ENCODE measurements around the gene HARS2. TPM values are rescaled to one million over a fixed set of nuclear protein-coding genes. Genes with fewer than 3 reads are reported as not detected.
A peak's percentile ranks its signal among the peaks of the same experiment; 100 is the strongest.
"Not testable (repeated sequence)": the region's sequence is repeated elsewhere in the genome, so short reads cannot be mapped to it uniquely, and the experiment has no call there.

Gene HARS2
- total RNA-seq, 6 donors from 2014 or later, result 19.7 to 136 (median 24.2) TPM

GRCh38 chr5:140696891-140697492, 5.7 kb downstream of the HARS2 start:
- Histone ChIP-seq H3K4me1 (peaks cover 24 to 35% (median 27%) of the 10 kb centered on the region in 4 donors), H3K4me3 (no peak overlapping the region), H3K9me3 (no peaks in the 10 kb centered on the region), H3K27me3 (no peaks in the 10 kb centered on the region), H3K36me3 (peaks cover 39 to 74% (median 57%) of the 10 kb centered on the region in 4 donors), H3K27ac (no peak overlapping the region)
- TF ChIP-seq POLR2A (IDR thresholded peaks at IDR 0.05) (no peak), CTCF (IDR thresholded peaks at IDR 0.05) (no peak), POLR2AphosphoS5 (IDR thresholded peaks at IDR 0.05) (no peak), EP300 (IDR thresholded peaks at IDR 0.05) (no peak)
- DNase-seq, result no peak
- ATAC-seq (ENCODE audit: low FRiP score in 2 of 2), result no peak
- WGBS, 2 donors, result 83 to 93% methylated on average over 3 to 4 of the region's 4 CpGs

GRCh38 chr5:140700177-140701144, 9.2 kb downstream of the HARS2 start, which contains the start of gene ZMAT2:
TSS of gene ZMAT2 (plus strand) at chr5:140700447. CDS start at chr5:140700461, 14 bp downstream.
- TF ChIP-seq POLR2A (IDR thresholded peaks at IDR 0.05) (peak in 3 of 4 donors; percentile 44 to 83 (median 79)), POLR2AphosphoS5 (IDR thresholded peaks at IDR 0.05) (peak; percentile 95 to 96), CTCF (IDR thresholded peaks at IDR 0.05) (no peak)
- Histone ChIP-seq H3K4me3 (peak within 1 kb of the TSS; percentile 45 to 89 (median 82)), H3K4me1 (peaks cover 14 to 22% (median 16%) of the 10 kb centered on the region in 4 donors), H3K36me3 (peaks cover 47 to 87% (median 69%) of the 10 kb centered on the region in 4 donors), H3K9me3 (no peaks in the 10 kb centered on the region), H3K27ac (peak within 1 kb of the TSS; percentile 67 to 83 (median 81)), H3K27me3 (no peaks in the 10 kb centered on the region)
- peak; percentile 10 to 96 for DNase-seq
- ATAC-seq (ENCODE audit: low FRiP score in 2 of 2), result peak; percentile 98 to 99
- WGBS, 2 donors, result 1% methylated on average over 43 to 44 of the region's 44 CpGs

GRCh38 chr5:140707812-140708211, 16.6 kb downstream of the HARS2 start:
- H3K36me3 ChIP-seq, result peaks cover 17 to 50% (median 33%) of the 10 kb centered on the region in 4 donors
- ATAC-seq (ENCODE audit: low FRiP score in 2 of 2) (no peak), DNase-seq (no peak)
- 93 to 95% methylated on average over 4 of the region's 4 CpGs for WGBS, 2 donors
- peaks cover 0 to 7% (median 3%) of the 10 kb centered on the region in 4 donors for H3K4me1 ChIP-seq
- no peak overlapping the region for H3K27ac ChIP-seq
- H3K9me3 ChIP-seq, result no peaks in the 10 kb centered on the region
- TF ChIP-seq CTCF (IDR thresholded peaks at IDR 0.05) (no peak), POLR2A (IDR thresholded peaks at IDR 0.05) (no peak), EP300 (IDR thresholded peaks at IDR 0.05) (no peak), POLR2AphosphoS5 (IDR thresholded peaks at IDR 0.05) (no peak)
- H3K4me3 ChIP-seq, result no peak overlapping the region
- H3K27me3 ChIP-seq, result no peaks in the 10 kb centered on the region

GRCh38 chr5:140708787-140709186, 17.5 kb downstream of the HARS2 start:
- not testable (repeated sequence) for H3K9me3 ChIP-seq; H3K27me3 ChIP-seq; H3K4me1 ChIP-seq; DNase-seq; H3K27ac ChIP-seq; ATAC-seq (ENCODE audit: low FRiP score in 2 of 2); H3K4me3 ChIP-seq
- 75 to 79% methylated on average over 9 of the region's 9 CpGs for WGBS, 2 donors
- H3K36me3 ChIP-seq, result peaks cover 17 to 40% (median 27%) of the 10 kb centered on the region in 4 donors

GRCh38 chr5:140710899-140711552, 19.8 kb downstream of the HARS2 start:
- H3K4me3 ChIP-seq, result peak overlapping the region; percentile 56 to 67 (median 57)
- WGBS, 2 donors, result 1% methylated on average over 27 of the region's 27 CpGs
- H3K27ac ChIP-seq, result peak overlapping the region; percentile 82 to 94 (median 90)
- peak in 1 of 4 donors; percentile 54 for TF ChIP-seq EP300 (IDR thresholded peaks at IDR 0.05)
- peak; percentile 83 to 85 for TF ChIP-seq POLR2AphosphoS5 (IDR thresholded peaks at IDR 0.05)
- TF ChIP-seq POLR2A (IDR thresholded peaks at IDR 0.05), result peak in 3 of 4 donors; percentile 35 to 66 (median 48)
- TF ChIP-seq CTCF (IDR thresholded peaks at IDR 0.05), result no peak
- H3K36me3 ChIP-seq, result peaks cover 0 to 18% (median 6%) of the 10 kb centered on the region in 4 donors
- no peaks in the 10 kb centered on the region for H3K27me3 ChIP-seq
- DNase-seq (peak; percentile 18 to 92), ATAC-seq (ENCODE audit: low FRiP score in 2 of 2) (peak; percentile 95 to 96)
- H3K9me3 ChIP-seq, result no peaks in the 10 kb centered on the region
- peaks cover 0 to 7% (median 3%) of the 10 kb centered on the region in 4 donors for H3K4me1 ChIP-seq

Data from upper lobe of left lung (tissue), 6 donors.